ENCODE data around the gene C2orf69. TPM values are rescaled to one million over a fixed set of nuclear protein-coding genes. Genes with fewer than 3 reads are reported as not detected.

C2orf69 gene
- total RNA-seq, 1 experiment from 2014 or later = 21.6 TPM

DNA sequence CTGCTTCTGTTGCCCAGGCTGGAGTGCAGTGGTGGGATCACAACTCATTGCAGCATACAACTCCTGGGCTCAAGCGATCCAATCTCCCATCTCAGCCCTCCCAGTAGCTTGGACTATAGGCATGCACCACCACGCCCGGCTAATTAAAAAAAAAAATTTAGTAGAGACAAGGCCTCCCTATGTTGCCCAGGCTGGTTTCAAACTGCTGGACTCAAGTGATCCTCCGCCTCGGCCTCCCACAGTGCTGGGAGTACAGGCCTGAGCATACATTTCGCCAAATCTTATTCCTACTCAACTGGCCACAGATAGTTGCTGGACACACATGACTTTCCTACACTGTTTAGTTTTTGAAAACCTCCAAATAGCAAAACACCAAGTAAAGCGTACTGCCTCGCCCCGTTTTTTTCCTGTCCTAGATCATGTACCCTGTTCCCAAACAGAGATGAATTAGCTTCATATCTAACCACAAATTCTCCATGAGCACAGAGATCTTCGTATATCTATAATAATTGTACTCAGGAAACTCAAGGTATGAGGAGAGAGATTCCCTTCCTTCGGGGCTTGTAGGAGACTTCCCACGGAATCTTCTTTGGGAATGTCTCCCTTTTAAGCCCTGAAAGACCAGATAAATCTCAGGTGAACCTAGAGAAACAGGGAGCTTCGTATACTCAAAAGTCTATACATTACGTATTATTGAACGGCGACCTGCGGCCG, 598 bp upstream of the C2orf69 start:
- Histone ChIP-seq H3K4me2 (ENCODE audit: low read length) (peak overlapping the region; percentile 81), H3K4me3 (replicated peaks in 1 of 2; ENCODE audit: low read depth in 1 of 2, low read length in 2 of 2) (peak overlapping the region; percentile 28 to 87), H3K79me2 (ENCODE audit: insufficient read depth, low read length) (peaks cover 40% of the 10 kb centered on the region), H3K9me3 (ENCODE audit: control insufficient read depth in 1 of 2, insufficient read depth in 1 of 2, low read depth in 1 of 2, low read length in 2 of 2) (no peaks in the 10 kb centered on the region), H3K27ac (ENCODE audit: low read depth, low read length) (peak overlapping the region; percentile 72), H3K36me3 (ENCODE audit: control insufficient read depth in 1 of 2, insufficient read depth in 2 of 2, low read length in 2 of 2) (peaks cover 5 to 9% of the 10 kb centered on the region in 2 experiments; a peak in 2 of 4 replicates), H3K9ac (ENCODE audit: low read length) (peak overlapping the region; percentile 88), H2AFZ (ENCODE audit: low read depth, low read length, poor library complexity, severe bottlenecking) (peak overlapping the region; percentile 85), H3K27me3 (ENCODE audit: insufficient read depth, low read length) (no peaks in the 10 kb centered on the region), H3K4me1 (ENCODE audit: control insufficient read depth in 1 of 2, insufficient read depth in 2 of 2, low read length in 2 of 2) (peaks cover 0 to 15% of the 10 kb centered on the region in 2 experiments; a peak in 3 of 4 replicates), H3K9me2 (ENCODE audit: insufficient read depth) (no peaks in the 10 kb centered on the region), H4K20me1 (ENCODE audit: insufficient read depth) (peaks cover 6% of the 10 kb centered on the region; the same call in 1 of the 2 replicates)
- RAD21 ChIA-PET (ENCODE audit: low non-redundant PET in 1 of 2, low total read pairs in 2 of 2, uncharacterized antibody in 2 of 2, unreplicated experiment in 2 of 2) = no interaction called here
- intact Hi-C loops (cut with micrococcal nuclease) = no loop called here
- no peak for ATAC-seq
- no peak for DNase-seq (ENCODE audit: low read depth, low spot score)
- TF ChIP-seq, protein P1, sequence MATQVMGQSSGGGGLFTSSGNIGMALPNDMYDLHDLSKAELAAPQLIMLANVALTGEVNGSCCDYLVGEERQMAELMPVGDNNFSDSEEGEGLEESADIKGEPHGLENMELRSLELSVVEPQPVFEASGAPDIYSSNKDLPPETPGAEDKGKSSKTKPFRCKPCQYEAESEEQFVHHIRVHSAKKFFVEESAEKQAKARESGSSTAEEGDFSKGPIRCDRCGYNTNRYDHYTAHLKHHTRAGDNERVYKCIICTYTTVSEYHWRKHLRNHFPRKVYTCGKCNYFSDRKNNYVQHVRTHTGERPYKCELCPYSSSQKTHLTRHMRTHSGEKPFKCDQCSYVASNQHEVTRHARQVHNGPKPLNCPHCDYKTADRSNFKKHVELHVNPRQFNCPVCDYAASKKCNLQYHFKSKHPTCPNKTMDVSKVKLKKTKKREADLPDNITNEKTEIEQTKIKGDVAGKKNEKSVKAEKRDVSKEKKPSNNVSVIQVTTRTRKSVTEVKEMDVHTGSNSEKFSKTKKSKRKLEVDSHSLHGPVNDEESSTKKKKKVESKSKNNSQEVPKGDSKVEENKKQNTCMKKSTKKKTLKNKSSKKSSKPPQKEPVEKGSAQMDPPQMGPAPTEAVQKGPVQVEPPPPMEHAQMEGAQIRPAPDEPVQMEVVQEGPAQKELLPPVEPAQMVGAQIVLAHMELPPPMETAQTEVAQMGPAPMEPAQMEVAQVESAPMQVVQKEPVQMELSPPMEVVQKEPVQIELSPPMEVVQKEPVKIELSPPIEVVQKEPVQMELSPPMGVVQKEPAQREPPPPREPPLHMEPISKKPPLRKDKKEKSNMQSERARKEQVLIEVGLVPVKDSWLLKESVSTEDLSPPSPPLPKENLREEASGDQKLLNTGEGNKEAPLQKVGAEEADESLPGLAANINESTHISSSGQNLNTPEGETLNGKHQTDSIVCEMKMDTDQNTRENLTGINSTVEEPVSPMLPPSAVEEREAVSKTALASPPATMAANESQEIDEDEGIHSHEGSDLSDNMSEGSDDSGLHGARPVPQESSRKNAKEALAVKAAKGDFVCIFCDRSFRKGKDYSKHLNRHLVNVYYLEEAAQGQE (IDR thresholded peaks at IDR 0.05; ENCODE audit: low read depth) = no peak
- no peak for TF ChIP-seq POLR2AphosphoS5 (IDR thresholded peaks at IDR 0.05; ENCODE audit: low read depth, low read length)
- TF ChIP-seq, protein P2, sequence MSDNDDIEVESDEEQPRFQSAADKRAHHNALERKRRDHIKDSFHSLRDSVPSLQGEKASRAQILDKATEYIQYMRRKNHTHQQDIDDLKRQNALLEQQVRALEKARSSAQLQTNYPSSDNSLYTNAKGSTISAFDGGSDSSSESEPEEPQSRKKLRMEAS (IDR thresholded peaks at IDR 0.05) = no peak
- no peak for TF ChIP-seq EGR1 (IDR thresholded peaks at IDR 0.05; ENCODE audit: low read depth)
- TF ChIP-seq RAD21 (IDR thresholded peaks at IDR 0.05; ENCODE audit: low read depth) = no peak
- TSS peak; percentile 96 for BruUV-seq (replicated peaks)
- CTCF ChIA-PET = no interaction called here
- POLR2A ChIA-PET = no interaction called here

All from HCT116 (cell line).